Stimulated activated CD8-positive, alpha-beta memory T cell treated with anti-CD3 and anti-CD28 coated beads, Interleukin-12 subunit alpha, Interleukin-12 subunit beta, amount 100 ng/mL, for 1 hour (primary cell): ENCODE data around the gene GLUD1.
"Not testable (repeated sequence)": the region's sequence is repeated elsewhere in the genome, so short reads cannot be mapped to it uniquely, and the experiment has no call there.

ENCODE experiments used
- DNase-seq: peaks from one replicate; pipeline ENCODE4 v3.0.0-alpha.2; 2020; ENCODE audit warnings: low read depth

Gene GLUD1

DNA sequence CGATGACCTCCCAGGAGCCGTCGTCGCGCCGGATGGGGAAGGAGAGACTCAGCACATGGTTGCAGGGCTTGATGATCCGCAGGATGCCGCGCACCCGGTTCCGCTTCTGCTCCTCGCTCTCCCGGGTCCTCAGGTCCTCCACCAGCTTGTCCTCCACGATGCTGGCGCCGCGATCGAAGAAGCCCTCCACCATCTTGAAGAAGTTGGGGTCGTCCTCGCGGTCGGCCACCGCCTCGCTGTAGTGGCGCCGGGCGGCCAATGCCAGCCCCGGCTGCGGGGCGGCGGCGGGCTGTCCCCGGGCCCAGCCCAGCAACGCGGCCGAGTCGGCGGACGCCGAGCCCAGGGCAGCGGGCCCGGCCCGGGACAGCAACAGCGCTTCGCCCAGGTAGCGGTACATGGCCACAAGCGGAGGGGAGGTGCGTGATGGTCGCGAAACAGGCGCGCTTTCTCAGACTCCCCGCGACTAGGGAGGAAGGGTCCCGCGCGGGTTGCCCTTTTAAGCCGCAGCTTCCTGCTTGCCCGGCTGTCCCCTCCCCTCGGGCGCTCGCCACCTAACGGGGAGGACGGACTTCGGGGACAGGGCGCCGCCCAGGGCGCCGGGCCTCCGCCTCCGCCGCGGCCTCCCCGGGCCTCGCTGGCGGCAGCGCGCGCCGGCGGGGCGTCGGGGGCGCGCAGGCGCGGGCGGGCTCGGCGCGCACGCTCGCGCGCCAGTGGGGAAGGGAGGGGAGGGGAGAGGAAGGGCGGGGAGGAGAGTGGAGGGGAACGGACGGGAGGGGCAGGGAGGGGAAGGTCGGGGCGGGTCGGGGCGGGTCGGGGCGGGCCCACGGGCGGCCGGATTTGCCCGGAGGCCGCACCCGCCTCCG, at the start of gene GLUD1, which contains the start of gene SHLD2:
Gene GLUD1 (minus strand): TSS at position 471 of the 863 bp plus-strand sequence. CDS start 74 bp downstream, at position 397.
Gene SHLD2 (plus strand): TSS at position 834 of the 863 bp plus-strand sequence. CDS start 56,149 bp downstream, outside the sequence.
- peak; percentile 74 for DNase-seq

DNA sequence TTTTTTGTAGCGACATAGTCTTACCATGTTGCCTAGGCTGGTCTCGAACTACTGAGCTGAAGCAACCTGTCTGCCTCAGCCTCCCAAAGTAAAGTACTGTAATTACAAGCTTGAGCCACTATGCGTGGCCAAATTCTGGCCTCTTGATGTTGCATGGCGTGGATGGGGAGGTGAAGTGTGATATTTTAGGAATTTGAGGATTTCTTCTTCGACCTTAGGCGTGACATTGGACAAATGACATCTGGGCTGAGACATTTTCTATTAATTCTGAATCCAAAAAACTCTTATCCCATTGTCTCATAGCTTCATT, 48.4 kb upstream of the GLUD1 start:
- DNase-seq = not testable (repeated sequence)

DNA sequence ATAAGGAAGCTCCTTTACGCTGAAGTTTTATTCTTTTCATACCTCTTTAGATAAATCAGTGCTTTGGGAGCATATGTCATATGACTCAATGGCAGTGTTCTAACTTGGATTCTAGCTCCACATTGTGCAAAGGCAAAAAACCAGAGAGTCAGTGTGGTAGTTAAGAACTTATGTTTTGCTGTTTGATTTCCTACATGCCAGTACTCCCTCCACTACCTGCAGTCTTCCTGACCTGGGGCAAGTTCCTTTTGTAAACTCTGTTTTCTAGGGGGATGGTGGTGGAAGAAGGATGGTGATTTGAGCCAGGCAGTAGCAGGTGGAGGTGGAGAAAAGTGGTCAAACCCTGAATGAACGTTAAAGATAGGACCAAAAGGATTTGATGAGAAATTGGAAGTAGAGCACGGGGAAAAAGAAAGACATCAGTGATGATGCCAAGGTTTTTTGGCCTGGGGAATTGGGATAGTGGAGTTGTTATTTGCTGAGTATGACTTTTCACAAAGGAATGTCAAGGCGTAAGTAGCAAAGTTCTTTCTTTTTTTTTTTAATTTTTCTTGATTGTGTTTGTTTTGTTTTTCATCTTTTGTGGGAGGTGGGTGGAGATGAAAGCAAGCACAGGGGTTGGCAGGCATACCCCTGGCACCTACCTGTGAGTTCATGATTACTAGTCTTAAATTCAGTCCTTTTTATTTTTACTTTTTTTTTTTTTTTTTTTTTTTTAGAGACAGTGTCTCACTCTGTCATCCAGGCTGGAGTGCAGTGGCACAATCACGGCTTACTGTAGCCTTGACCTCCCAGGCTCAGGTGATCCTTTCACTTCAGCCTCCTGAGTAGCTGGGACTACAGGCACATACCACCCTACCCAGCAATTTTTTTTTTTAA, 47.8 kb upstream of the GLUD1 start:
- DNase-seq = not testable (repeated sequence)

DNA sequence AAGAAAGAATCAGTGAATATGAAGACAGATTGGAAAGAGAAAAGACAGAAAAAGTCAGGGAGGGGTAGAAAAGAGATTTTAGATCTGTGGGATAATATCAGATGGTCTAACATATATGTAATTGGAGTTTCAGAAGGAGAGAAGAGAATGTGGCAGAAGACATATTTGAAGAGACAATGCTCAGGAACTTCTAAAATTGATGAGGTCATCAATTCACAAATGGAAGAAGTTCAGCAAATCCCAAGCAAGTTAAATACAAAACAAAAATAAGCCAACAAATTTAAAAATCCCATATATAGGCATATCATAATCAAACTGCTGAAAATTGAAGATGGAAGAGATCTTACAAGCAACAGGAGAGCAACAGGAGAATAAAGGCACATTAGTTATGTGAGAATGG, 42.8 kb upstream of the GLUD1 start:
- DNase-seq = not testable (repeated sequence)

DNA sequence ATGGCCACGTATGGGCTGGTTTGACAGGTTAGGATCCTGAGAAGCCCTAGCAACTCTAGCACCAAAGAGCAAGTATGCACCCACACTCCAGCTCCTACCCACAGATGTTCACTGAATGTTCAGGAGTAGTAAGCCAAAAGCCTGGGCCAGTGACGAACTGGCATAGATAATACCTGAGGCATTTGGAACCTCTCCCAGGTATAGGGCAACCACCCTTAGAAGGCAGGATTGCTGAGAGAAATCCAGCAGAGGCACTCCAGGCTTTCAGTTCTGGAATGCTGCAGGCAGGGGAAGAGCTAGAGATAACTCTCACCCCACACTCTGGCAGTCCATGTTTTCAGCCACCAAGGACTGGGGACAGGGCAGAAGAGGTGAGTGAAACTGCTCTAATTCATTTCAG, 39.8 kb upstream of the GLUD1 start:
- not testable (repeated sequence) for DNase-seq

DNA sequence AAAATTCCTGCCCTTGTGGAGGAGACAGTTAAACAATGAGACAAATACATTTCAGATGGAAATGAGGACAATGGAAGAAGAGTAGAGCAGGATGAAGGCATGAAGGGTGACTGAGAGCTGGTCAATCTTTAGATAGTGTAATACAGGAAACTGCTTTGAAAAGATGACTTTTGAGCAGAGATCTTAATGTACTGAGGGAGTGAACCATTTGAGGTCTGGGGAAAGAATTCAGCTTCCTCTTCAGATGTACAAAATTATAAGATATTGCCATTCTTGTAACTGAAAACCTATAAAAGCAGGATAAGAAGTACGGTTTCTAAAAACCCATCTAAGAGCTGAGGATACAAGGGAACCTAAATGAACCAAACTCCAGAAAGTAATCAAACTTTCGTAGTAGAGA, 39.3 kb upstream of the GLUD1 start:
- DNase-seq = not testable (repeated sequence)

DNA sequence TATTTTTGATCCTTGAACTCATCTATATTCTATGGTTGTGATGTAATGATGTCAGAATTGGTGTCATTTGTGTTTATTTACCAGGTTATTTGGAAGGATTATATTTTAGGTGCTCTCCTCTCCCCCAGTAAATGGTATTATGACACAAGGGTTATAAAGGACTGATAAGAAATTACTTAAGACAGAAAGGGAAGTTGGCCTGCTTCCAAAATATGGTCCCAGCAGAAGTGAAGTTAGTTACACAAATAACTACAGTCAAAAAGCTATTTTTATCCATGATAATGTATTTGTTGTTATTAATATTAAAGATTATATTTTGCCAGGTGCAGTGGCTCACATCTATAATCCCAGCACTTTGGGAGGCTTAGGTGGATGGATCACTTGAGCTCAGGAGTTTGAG, 37.5 kb upstream of the GLUD1 start:
- DNase-seq = not testable (repeated sequence)

DNA sequence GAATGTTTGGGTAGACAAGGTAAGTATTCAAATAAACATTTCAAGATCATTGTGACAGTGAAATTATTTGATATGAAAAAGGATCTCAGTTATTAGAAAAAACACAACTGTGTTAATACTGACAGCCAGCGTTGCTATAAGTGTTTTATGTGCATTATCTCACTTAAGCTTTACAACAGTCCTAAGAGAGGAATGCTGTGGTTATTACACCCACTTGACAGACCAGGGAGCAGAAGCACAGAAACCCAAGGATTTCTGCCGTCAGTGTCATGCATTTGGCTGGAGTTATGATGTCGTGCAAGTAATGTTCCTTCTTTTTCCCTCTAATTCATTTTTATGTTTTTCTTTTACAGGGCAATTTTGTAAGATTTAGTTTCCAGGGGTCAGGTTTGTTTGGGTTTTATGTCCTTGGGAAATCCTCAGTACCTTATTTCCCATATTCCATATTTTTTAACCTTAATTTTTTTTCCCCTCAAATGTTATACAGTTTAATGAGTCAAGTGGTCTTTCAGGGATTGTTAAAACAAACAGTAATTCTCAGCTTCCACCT, 33.0 kb upstream of the GLUD1 start:
- DNase-seq = not testable (repeated sequence)

DNA sequence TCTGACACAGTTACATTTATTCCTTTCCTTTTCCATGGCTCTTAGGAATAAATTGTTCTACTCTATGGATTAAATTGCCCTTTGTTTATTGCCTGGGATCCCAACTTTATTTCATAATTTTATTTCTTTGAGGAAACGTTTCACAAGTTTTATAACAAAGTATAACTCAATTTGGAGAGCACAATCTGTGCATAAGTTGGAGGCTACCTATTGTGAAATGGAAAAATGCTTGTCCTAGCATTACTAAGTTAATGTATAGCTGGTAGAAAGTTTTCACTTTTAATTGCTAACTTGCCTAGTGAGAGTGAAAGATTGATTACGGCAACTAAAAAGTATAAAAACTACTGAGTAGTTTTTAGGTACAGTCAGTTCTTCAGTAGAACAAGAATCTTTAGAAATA, 32.4 kb upstream of the GLUD1 start:
- not testable (repeated sequence) for DNase-seq

DNA sequence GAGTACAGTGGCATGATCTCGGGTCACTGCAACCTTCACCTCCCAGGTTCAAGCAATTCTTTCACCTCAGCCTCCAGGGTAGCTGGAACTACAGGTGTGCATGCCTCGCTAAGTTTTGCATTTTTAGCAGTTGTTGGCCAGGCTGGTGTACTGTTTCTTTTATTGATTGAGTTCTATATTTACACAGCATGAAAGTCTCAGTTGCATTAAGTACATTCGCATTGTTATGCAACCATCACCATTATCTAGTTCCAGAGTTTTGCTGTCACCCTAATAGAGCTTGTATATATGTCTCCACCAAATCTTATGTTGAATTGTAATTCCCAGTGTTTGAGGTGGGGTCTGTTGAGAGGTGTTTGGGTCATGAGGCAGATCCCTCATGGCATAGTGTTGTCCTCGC, 28.7 kb upstream of the GLUD1 start:
- DNase-seq = not testable (repeated sequence)

DNA sequence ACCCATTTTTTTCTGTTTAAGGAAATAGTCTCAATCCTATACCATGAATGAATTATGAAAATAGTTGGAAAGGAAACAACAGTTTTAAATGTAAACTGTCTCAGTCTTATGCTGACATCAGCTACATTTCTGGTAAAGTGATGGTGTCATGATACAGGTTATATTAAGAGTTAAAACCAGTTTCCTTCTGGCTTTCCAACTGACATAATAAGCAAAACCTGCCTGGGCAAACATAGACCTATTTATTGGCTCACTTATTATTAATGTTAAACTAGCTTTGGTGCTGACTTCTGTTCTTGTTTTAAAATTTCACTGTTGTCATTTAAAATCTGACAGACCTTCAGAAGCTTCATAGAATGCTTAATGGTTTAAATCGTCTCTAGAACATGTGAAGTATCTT, 24.4 kb upstream of the GLUD1 start:
- not testable (repeated sequence) for DNase-seq

DNA sequence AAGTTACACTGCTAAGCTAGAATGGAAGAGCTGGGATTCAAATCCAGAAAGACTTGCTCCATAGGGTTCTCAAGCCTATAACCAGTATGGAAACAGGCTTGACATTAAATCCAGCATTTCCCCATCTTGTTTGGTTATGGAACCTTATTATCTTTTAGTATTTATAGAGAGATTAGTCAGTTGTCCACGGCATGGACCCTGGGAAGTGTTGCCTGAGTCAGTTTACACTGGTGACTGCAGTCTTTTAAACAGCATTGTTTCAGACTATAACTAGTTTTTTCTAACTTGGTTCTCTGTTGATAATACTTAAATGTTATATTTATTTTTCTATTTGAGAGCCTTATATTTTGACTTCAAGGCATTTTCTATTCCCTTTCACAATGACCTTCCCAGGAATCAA, 23.5 kb upstream of the GLUD1 start:
- DNase-seq = not testable (repeated sequence)

DNA sequence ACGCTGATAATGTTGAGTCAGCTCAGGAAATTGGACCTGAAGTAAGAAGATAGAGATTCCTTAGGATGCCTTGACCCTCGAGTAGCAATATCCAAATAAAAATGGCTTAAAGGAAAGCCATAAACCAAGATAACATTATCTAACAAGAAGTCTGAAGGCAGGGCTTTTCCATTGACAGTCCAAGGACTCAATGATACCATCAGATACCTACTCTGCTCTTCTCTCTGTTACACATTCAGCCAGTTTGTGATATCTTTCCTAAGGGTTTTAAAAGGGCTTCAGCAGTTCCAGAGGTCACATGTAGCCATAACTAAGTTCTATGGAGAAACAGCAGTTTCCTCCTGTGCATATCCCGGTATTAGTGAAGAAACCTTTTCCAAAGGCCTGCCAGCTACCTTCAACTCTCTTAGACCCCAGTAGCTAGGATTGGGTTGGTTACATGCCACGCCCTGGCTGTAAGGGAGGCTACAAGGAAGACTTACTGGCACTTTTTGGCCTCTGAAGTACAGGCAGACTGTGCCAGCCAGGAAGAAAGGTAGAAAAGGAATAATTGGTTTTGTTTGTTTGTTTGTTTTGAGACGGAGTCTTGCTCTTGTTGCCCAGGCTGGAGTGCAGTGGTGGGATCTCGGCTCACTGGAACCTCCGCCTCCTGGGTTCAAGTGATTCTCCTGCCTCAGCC, 10.9 kb upstream of the GLUD1 start:
- DNase-seq = no peak

DNA sequence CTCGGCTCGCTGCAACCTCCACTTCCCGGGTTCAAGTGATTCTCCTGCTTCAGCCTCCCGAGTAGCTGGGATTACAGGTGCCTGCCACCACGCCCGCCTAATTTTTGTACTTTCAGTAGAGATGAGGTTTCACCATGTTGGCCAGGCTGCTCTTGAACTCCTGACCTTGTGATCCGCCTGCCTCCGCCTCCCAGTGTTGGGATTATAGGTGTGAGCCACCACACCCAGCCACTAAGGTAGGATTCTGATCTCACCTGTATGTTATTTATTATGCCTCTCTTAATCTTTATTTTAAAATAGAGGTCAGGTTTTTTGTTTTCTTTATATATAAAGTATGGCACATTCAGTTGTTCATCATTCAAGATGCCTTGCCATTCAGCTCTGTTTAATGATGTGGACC, 10.1 kb upstream of the GLUD1 start:
- DNase-seq = not testable (repeated sequence)

DNA sequence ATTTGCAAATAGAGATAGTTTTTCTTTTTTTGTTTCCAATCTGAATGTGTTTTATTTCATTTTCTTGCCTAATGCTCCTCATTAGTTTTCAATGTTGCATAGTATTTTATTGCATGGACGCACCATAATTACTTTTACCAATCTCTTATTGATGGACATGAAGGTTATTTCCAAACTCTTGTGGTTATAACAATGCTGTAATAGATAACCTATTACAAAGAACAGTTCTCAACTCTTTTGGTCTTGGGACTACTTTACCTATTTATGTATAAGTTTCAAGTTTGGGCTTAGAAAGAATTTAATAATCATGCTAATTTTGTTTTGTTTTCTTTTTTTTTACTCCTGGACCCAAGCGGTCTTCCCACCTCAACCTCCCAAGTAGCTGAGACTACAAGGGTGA, 7.4 kb upstream of the GLUD1 start:
- no peak for DNase-seq

DNA sequence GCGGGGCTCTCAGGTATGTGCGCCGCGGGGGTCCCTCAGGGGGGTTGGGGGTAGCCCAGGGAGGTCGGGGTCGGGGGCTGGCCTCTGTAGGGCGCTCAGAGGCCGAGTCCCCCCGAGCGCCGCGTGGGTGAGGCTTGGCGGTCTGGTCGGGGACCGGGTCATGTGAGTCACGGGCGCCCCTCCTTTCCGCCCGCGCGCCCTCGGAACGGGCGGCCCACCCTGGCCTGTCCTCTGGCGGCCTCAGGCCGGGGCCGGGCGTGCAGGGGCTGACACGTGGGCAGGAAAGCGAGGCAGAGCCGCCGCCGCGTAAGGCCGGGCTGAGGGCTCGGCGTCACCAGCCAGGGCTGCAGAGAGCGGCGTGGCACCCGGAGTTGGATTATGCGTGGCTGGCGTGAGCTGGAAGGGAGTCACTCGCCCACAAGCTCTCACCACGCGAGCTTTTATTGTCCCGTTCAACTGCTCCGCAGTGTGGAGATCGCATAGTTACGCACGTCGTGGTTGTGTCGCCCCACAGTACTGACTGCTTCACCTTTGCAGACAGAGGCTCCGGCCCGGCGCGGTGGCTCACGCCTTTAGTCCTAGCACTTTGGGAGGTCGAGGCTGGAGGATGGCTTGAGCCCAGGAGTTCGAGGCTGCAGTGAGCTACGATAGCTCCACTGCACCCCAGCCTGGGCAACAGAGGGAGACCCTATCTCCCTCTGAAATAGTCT, 748 bp upstream of the GLUD1 start:
- DNase-seq = peak; percentile 59

DNA sequence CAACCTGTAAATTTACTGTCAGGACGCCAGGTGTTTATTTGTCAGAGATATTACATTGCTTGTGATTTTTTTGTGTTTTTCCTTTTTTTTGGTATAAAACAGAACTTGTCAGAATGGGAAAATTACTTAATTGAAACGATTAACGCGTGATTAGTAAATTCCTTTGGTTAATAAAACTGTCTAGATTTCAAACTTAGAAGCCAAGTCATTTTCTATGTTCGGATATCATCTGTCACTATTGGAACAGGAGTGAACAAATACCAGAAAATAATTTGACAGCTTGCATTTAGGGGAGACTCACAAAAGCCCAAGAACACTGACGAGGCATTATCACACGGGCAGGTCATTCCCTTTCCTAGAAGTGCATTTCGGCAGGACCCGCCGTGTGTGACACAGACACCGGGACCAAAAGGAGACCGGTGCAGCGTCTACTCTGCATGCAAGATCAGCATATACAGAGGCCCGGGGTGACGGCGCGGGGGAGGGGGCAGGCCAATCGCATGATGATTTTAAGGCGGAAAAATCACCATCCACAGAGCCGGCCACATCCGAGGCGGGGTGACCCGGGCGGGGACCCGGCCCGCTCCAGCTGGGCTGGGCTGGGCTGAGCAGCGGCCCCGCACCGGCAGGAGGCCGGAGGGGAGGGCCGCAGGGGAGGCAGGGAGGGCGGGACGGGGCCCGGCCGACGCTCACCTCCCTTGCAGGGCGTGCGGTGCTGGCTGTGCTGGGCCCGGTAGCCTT, 841 bp downstream of the GLUD1 start:
- peak; percentile 35 for DNase-seq

DNA sequence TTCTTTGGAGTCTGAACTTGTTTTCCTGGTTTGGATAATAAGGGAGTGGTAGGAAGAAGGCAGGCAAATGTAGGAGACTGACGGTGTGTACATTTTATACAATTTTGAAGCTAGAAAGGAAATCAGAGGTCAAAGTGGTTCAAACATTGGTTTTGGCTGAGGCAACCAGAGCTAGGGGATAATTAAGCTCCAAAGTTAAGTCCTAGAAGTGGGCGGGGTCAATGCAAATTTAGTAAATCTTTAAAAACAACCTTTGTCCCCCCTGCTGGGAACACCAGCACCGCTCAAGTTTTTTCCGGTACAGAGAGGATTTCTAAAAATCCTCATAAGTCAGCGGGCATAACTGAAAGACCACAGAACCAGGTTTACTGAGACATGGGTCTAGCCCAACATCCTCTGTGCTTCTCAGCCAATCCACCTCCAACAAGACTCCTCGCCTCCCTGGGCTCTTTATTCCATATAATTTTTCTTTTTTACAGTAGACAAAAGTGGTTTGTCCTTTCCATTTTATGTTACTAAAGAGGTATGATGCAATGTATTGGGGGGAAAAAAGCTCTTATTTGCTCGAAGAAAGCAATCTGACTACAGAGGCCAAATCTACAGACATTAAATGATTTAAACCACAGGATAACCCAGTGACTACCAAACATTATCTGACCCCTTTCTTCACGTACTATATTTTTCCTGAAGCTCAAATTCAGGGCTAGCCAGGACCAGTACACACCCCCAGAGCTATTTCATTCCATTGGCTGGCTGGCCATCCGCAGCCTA, 1.6 kb downstream of the GLUD1 start:
- no peak for DNase-seq

DNA sequence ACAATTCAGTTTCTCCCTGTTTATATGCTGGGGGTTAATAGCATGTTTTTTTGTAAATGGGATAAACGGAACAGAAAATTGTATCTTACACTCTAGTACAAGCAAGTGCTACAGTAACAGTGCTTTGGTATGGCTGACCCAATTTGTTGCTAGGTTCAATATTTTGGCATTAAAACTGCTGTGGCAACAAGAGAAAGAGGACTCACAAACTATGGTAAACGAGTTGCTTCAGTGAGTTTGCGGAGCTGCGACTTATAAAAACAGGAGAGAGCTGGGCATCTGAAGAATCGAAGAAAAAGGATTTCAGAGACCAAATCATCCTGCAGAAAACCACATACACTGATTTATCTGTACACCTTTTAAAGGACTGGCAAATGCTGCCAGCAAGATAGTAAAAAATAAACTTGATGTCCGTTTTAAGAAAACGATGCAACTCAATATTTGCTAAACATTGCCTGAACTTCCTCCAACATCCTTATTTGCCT, 2.2 kb downstream of the GLUD1 start:
- no peak for DNase-seq

DNA sequence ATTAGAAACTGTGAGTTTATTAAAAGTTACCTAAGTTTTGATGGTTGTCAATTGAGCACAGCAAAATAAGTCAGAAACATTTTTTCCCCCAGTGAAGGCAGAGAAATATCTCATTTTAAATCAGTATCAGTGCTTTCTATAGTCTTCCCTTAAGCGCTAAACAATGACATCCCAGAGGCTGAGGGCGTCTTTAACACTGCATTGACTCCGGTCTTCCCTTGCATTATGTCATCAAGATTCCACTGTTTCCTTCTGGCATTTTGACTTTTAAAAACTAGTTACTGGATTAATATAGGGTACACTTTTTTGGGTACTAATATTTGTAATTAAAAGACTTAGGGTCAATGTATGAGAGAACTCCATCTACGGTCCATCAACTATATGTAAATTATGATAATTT, 3.9 kb downstream of the GLUD1 start:
- no peak for DNase-seq
